Measurements from ENCODE around the gene MICAL3.

The MICAL3 gene

GRCh38 chr22:17945888-17946648, 78.3 kb downstream of the MICAL3 start:
- no peaks in the 10 kb centered on the region for H3K36me3 ChIP-seq (replicated peaks)
- no peak for TF ChIP-seq CTCF (IDR thresholded peaks at IDR 0.05; ENCODE audit: low read depth, low read length, missing control alignments)
- DNase-seq = no peak
- no peak overlapping the region for H3K4me3 ChIP-seq (ENCODE audit: low read depth, low read length)
- in situ Hi-C loops (cut with HindIII; ENCODE audit: low pct_ligation_motif_present, low sequenced_read_pairs) = no loop called here
- H3K27ac ChIP-seq = no peak overlapping the region
- no peaks in the 10 kb centered on the region for H3K27me3 ChIP-seq (replicated peaks)

DNA sequence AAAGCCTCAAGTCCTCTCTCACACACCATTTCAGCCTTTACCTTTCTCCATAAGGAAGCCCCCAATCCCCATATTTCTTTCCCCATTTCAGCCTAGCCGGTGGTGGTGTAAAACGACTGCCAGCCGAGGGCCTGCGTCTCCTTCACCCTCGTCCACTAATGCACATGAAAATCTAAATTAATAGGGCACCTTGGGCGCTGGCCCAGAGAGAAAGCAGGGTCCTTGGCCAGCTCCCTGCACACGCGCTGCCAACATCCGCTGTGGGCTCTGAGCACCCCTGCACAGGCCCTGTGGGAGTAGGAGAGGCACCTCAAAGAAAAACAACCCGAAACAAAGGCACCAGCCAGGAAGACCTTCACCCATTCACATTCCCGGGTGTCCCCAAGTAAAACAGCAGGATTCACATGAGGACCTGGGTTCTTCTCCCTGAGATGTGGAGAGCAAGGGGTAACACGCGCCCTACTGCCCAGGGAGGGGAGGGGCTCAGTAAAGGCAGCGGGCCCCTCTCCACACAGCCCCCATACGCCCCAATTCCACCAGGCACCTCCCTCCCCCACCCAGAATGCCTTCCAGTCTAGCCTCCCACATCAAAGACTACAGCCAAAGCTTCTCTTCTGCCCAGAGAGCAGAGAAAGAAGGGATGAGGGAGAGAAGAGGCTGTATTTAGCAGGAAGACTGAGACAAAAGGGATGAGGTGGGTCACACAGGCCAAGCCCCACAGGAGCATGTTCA, 79.0 kb downstream of the MICAL3 start:
- no peak for DNase-seq
- in situ Hi-C loops (cut with HindIII; ENCODE audit: low pct_ligation_motif_present, low sequenced_read_pairs) = no loop called here
- Histone ChIP-seq H3K36me3 (replicated peaks) (no peaks in the 10 kb centered on the region), H3K4me3 (ENCODE audit: low read depth, low read length) (no peak overlapping the region), H3K27ac (no peak overlapping the region), H3K27me3 (replicated peaks) (no peaks in the 10 kb centered on the region)
- TF ChIP-seq CTCF (IDR thresholded peaks at IDR 0.05; ENCODE audit: low read depth, low read length, missing control alignments) = no peak

DNA sequence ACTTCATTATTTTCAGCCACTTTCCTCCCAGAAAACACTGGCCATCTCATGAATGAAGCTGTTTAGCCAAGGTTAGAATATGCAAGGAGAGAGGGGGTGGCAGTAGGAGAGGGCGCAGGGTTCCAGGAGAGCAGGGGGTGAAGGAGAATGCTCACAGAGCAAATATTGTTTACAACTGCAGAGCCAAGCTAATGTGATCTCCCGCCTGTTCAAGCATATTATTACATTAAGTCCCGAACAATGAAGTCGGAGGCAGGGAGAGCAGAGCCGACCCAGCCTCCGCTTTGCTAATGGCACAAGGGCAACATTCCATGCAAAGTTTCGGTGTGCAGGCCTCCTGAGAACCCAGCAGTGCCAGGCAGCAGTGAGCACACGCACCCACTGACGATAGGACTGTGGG, 80.1 kb downstream of the MICAL3 start:
- in situ Hi-C loops (cut with HindIII; ENCODE audit: low pct_ligation_motif_present, low sequenced_read_pairs) = no loop called here
- H3K4me3 ChIP-seq (ENCODE audit: low read depth, low read length) = no peak overlapping the region
- no peak overlapping the region for H3K27ac ChIP-seq
- H3K36me3 ChIP-seq (replicated peaks) = no peaks in the 10 kb centered on the region
- no peak for TF ChIP-seq CTCF (IDR thresholded peaks at IDR 0.05; ENCODE audit: low read depth, low read length, missing control alignments)
- DNase-seq = no peak
- no peaks in the 10 kb centered on the region for H3K27me3 ChIP-seq (replicated peaks)

GRCh38 chr22:17943533-17944249, 80.7 kb downstream of the MICAL3 start:
- DNase-seq = no peak
- Histone ChIP-seq H3K27ac (no peak overlapping the region), H3K4me3 (ENCODE audit: low read depth, low read length) (no peak overlapping the region), H3K27me3 (replicated peaks) (no peaks in the 10 kb centered on the region), H3K36me3 (replicated peaks) (no peaks in the 10 kb centered on the region)
- TF ChIP-seq CTCF (IDR thresholded peaks at IDR 0.05; ENCODE audit: low read depth, low read length, missing control alignments) = no peak
- in situ Hi-C loops (cut with HindIII; ENCODE audit: low pct_ligation_motif_present, low sequenced_read_pairs) = no loop called here

- DNase-seq = no peak
- no peaks in the 10 kb centered on the region for H3K27me3 ChIP-seq (replicated peaks)
- H3K4me3 ChIP-seq (ENCODE audit: low read depth, low read length) = no peak overlapping the region
- no peak for TF ChIP-seq CTCF (IDR thresholded peaks at IDR 0.05; ENCODE audit: low read depth, low read length, missing control alignments)
- H3K36me3 ChIP-seq (replicated peaks) = no peaks in the 10 kb centered on the region
- H3K27ac ChIP-seq = no peak overlapping the region
- in situ Hi-C loops (cut with HindIII; ENCODE audit: low pct_ligation_motif_present, low sequenced_read_pairs) = no loop called here
Measured at GRCh38 chr22:17942721-17943120, 81.6 kb downstream of the MICAL3 start.
